GM18499 (cell line): ENCODE measurements around the gene HLCS.

Source experiments
- ATAC-seq: cut with Tn5 transposase; IDR thresholded peaks from one replicate; pipeline ENCODE4 v1.9.1; 2021; ENCODE audit warnings: moderate number of reproducible peaks; ENCODE audit not compliant: insufficient read depth, unreplicated experiment

Gene HLCS

DNA sequence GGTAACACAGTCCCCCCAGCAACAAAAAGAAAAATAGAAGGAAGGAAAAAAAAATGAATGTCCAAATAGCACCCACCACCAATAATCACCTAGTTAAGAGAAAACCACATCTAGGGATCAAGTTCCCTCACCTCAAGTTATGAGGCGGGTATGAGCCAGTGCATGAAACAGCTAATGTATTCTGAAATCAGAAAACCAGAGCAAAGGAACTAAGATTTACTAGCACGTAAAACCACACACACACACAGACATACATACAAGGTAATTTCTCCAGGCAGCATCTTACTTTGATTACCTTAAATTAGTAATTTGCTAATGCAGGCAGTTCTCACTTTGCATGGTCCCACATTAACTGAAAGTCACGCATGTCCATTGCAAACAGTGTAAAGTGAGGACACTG, 109.8 kb downstream of the HLCS start:
- no peak for ATAC-seq

DNA sequence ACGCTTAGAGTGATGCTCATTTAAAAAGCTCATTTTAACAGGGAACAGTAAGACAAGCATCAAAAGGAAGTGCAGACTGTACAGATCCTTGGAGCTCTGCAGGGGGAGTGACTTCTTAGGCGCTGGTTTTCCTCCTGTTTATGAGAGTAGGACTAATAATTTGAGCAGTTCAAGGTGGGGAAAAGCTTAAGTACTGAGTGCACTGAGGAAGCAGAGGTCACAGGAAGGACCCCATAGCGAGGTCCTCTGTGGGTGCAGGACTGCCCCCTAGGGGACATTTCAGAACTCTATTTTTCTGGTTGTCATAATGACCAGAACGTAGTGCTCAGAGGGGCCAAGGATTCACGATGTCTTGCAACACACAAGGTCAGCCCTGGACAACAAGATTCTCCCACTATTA, 112.1 kb downstream of the HLCS start:
- ATAC-seq, result no peak

DNA sequence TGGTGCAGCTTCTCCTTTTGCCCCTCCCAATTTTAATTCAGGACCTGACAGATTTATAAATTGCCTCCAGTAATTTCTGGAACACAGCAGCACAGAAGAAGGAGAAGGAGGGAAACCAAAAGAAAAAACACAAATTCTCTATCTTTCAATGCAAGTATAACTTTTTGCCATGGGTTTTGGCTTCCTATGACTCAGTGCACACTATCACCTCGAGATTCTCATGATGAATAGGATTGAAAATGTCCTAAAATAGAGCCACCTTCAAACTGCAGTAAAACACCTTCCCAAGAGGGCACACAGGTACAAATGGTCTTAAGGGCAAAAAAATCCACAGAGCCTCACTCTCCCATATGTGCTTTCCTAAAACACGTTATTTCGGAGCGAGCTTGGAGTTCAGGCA, 113.6 kb downstream of the HLCS start:
- ATAC-seq, result no peak

DNA sequence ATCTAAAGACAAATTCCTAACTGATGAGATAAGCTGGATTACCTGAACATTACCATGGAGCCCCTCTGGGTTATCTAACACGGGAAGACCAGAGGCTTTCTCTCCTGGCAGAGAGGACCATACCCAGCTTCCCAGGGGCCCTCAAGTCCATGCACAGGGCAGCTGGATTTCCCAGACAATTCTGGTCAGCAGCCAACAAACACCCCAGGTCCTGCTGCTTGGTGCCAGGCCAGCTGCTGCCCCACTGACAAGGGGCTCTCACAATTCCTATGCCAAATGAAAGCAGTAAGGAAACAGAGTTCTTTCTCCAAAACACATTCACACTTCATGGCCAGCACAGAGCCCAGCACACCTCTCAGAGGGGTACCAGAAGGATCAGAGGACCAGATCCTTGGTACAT, 114.2 kb downstream of the HLCS start:
- no peak for ATAC-seq

DNA sequence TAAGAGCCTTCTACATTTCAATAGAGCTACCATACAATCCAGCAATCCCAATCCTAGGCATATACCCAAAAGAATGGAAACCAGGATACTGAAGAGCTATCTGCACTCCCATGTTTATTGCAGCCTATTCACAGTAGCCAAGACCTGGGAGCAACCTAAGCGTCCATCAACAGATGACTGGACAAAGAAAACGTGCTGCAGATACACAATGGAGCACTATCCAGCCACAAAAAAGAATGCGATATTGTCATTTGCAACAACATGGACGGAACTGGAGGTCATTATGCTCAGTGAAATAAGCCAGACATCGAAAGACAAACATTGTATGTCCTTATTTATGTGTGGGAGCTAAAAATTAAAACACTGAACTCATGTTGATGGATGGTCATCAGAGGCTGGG, 115.3 kb downstream of the HLCS start:
- no peak for ATAC-seq

DNA sequence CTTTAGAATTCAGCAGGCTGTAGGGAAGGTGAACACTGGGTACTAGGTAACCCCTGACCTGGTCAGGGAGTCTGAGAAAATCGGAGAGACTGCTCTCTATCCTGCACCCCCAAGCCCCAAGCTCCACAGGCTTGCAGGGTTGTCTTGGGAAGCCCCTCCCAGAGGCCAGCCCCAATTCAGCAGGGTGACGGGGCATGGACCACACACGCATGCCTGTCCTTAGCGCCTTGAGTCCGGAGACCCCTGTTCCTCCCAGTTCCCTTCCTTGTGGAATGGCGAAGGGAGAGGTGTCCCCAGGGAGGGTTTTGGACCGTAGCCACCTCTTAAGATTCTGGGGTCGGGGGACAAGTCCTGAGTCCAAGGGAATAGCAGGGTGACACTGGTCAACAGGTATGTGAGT, 116.1 kb downstream of the HLCS start:
- ATAC-seq, result no peak

DNA sequence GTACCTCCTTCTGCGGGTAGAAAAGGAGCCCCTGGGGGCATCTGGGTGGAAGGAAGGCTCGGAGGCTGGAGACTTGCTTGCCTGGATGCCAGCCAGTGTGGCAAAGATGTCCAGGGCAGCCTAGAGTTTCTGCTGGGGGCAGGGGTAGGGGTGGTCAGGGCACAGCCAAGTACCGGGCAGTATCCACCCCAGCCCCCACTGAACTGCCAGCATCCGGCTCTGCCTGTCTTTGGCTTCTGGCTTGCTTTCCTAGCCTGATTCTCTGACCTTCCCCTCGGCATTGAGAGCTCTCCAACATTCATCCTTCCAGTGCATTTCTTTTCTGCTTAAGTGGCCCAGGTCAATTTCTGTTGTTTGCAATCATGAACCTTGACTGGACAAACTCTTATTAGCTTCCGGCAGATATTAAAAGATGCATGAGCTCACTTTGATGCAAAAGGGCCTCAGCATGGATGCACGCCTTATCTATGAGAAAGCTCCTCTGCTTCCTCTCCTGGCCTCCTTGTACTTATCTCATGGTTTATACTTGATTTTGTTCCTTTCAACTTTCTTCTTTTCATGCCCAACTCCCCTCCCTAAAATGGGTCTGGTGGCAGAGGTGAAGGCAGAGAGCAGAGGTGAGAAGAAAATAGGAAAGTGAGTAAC, 116.9 kb downstream of the HLCS start:
- no peak for ATAC-seq

DNA sequence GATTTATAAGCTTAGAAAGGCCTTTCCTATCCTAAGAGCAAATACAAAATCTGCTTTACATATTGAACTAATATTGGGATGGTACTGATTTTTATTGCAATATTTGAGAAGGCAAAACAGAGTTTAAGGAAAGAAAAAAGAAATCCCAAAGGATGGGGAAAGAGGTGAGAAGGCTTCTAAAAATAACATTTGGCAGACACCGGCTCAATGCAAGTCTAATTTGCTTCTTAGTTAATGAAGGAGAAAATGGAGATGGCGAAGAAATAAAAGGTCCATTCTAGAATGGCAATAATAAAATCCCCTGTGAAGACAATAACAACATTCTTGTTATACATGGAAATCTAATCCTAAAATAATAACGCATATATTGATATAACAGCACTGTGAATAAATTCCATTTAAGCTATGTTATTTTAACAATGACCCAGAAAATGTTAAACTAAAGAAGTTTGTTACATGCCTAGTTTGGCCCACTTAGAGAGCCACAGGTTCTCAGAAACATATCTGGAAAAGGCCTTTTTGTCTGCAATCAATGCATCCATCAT, 117.7 kb downstream of the HLCS start:
- no peak for ATAC-seq

DNA sequence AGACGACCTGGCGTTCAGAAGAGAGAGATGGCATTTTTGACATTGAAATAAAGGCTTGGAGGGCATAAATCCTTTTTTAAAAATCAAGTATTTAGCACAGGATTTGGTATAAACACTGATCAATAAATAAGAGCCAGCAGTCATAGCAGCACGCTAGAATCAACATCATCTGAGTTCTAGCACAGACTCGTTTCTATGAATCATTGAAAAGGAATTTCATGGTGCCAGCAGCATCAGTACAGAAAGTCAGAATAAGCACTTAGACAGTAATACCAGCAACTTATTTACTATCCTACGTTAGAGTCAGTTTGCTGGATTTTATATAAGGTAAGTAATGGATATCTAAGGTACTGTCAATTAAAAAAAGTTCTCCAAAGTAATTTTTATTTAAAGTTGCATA, 119.3 kb downstream of the HLCS start:
- no peak for ATAC-seq

DNA sequence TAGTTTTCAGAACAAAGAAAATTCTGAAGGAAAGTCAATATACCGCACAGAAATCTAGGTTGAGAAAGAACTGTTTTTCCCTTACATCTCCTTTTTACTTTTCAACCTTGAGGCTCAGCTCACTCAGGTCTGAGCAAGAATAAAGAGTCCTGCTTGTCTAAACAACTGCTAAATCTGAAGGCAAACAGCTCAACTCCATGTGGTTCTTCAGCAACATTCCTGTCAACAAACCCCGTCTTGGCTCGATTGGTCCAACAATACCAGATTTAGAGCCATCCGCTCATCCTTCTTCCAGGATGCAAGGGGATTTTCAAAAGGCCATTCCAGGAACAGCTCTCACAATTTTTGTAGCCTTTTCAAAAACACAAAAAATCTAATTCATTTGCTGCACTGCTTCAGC, 119.8 kb downstream of the HLCS start:
- ATAC-seq, result no peak

DNA sequence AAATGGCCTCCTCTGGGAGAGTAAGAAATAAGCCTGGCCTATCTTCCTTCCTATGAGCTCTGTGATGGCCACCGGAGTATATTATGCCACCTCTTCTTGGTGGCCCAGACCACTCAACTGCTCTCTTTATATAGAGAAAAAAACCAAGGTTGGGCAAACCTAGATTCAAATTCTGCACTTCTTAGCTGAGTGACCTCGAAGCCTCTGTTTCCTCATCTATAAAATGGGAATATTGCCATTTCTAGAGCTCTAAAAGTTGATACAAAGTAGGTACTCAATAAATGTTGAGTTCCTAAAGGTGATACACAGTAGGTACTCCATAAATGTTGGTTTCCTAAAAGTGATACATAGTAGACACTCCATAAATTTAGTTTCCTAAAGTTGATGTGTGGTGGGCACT, 120.7 kb downstream of the HLCS start:
- ATAC-seq, result no peak

DNA sequence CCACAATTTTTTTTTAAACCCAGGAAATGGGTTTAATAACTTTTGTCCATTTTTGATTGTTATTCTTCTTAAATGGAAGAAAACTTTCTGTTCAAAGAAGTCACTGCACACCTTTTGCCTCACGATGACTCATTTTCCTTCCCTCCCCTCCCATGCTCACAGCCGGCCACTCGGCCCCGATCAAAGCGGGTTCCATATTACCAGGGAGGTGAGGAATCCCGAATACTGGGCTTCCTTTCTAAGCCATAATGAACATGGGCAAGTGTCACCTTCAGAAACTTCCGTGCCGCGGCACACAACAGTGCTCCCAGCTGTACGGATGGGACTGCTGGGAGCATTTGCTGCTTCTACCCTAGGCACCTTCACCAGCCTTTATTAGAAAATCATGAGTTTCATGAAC, 121.4 kb downstream of the HLCS start:
- no peak for ATAC-seq

DNA sequence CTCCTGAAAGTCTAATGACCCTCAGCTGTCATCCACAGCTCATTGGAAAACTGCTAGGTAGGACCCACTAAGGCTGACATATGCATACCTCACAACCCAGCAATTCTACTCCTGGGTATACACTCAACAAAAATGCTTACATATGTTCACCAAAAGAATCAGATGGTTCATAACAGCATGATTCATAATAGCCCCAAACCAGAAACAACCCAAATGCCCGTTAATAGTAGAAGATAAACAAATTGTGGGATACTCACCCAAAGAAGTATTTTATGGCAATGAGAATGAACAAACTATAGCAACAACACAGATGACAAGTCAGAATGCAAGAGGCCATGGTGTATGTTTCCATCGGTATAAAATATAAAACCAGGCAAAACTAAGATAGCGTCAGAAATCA, 124.6 kb downstream of the HLCS start:
- no peak for ATAC-seq

DNA sequence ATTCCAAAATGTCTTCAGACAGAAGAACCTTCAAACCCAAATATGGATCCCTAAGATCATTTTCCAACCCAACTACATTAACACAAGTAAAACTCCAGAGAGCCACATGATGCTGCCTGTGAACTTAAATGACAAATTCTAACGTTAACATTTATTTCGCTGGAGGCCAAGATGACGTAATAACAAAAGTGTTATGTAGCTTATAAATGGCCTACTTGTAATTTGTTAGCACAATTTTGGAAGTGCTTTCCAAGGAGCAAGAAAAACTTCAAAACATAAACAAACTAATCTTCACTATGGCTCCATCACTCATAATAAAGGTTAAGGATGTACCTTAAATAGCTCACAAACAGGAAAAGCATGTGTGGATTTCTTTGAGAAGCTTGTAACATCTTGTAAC, 126.7 kb downstream of the HLCS start:
- ATAC-seq, result no peak

DNA sequence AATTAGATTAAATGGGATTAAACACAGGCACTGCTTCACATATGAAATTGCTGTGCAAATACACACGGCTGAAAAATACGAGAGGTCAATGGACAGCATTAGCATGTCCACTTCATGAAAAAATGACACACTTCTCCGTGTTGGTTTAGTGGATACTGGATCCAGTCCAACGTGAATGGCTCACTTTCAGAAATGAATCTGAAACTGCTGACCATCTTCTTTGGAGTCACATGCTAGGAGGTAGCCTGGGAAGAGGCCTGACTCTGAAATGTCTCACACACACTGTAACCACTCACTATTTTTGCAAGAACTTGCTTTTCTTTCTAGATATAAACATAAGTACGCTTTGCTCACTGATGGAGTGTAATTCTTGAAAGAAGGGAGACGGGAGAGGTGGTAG, 127.3 kb downstream of the HLCS start:
- no peak for ATAC-seq

DNA sequence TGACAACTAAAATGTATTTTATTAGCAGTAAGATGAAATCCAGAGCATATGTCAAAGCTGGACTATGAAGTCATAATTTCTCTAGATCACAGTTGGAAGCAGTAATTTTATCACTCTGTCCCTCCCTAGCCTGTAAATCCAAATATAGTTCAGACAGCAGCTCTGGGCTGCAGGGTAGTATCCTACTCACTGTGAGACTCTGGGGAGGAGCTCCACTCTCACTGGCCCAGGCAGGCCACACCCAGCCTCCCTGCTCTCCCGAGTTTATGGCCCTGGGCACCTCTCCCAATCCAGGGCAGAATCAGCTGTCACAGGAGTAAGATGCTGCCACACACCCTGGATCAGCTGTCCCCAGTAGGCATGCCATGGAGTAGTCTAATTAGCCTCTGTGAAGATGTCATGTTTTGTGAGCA, 131.1 kb downstream of the HLCS start:
- ATAC-seq, result no peak

DNA sequence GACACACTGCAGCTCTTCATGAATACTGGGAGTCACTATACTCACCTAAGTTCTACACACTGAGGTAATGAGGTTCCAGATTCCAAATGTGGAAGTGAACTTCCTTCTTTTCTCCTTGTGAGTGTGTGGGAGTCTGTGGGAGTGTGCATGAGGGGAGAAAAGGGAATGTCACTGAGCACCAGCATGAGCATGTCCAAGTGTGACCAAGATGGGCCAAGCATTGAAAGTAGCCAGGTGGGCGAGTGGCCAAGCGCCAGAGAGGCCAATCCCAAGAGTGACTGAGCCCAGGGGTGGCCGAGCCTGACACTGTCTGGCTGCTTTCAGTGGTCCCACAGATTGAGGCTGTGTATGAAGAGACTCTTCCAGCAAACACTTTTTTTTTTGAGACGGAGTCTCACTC, 132.3 kb downstream of the HLCS start:
- ATAC-seq, result no peak

DNA sequence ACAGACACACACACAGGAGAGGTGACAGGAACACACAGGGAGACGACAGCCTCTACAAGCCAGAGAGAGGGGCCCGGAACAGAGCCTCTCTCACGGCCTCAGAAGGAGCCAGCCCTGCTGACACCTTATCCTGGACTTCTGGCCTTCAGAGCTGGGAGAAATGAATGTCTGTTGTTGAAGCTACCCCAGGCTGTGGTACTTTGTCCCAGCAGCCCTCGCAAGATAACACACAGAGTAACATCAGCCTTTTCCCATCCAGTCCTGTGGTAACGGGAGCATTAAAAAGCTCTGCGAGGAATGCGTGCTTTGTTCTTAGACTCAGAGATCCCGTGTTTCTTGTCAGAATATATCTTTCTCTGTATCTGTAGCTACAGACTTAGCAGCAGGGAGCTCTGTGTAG, 136.4 kb downstream of the HLCS start:
- ATAC-seq, result no peak

DNA sequence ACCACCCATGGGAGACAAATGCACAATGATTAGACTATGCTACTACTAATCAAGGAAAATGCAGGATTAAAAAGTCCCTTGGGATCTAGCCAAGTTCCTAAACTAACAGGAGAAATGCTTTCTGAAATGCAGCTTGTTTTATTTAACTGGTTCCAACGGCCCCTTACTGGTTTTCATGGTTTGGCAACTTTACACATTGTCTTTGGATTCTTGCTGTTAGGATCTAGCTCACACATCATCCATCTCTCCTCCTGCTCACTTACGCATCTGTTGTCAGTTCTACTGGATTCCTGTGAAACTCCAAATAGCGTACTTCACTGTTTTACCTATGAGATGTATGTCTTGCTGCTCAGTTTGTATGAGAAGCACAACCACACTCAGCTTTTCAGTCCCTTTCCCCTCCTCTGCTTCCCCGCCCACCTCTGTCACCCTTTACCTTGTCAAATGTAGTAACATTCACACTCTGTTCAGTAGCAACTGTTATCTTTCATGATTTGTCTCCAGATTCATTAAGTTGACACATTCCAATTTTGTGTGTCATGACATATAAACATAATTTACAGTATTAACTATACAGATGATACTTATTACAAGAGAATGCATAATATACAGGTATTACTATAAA, 137.5 kb downstream of the HLCS start:
- ATAC-seq, result no peak

DNA sequence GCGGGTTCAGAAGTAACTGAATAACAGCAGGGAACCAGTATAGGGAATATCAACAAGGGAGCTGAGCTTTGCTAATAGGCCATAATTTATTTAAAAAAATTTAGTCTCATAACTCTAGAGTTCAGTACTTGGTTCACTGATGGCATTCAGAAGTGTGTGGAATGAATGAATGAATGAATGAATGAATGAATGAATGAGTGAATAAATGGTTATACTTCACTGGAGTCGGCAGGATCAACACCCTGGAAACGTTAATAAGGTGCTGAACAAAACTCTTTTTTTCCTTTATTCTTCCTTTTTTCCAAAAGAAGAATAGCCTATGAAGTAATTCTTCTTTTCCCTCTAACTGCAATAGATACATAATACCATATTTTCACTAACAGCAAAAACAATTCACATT, 138.3 kb downstream of the HLCS start:
- no peak for ATAC-seq

DNA sequence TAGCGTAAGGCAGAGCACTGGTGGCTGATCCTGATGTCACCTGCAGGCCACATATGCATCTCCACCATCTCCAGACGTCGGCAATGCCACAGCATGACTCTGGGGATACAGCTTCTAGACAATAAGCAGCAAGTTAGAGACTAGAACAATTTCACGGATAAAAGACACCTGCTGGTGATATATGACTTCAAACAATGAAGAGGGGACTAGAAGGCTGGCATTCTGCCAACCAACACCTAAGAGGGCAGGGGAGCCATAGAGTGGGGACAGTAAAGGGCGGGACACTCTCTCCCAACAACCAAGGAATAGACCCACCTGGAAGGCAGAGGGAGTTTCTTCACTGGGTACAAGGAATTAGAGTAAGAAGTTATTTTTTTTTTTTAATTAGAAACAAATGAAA, 140.8 kb downstream of the HLCS start:
- no peak for ATAC-seq

DNA sequence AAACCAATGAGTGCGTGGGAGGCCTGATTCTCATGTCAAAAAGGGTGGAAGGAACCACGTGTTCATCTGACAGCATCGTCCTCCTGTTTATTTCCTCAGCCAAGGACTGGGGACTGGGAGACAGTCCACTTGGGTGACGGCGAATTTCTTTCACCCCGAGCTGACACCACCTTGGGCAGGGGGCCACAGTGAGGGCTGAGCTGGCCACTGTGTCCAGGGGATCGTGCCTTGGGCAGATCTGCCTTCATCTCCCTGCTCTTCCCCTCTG, 145.5 kb downstream of the HLCS start:
- ATAC-seq, result no peak
